ENCODE measurements around the gene TOP1. TPM values are rescaled to one million over a fixed set of nuclear protein-coding genes. Genes with fewer than 3 reads are reported as not detected.
A peak's percentile ranks its signal among the peaks of the same experiment; 100 is the strongest.

TOP1 gene
- polyA plus RNA-seq, 1 experiment: 4.0 TPM

- no peak for DNase-seq (ENCODE audit: low read depth)
- no peaks in the 10 kb centered on the region for H3K27me3 ChIP-seq (ENCODE audit: control insufficient read depth, insufficient read depth, low read length)
- TF ChIP-seq CTCF (IDR thresholded peaks at IDR 0.05; ENCODE audit: insufficient read depth, low read depth, low read length): no peak
- H3K36me3 ChIP-seq (ENCODE audit: control insufficient read depth, insufficient read depth, low read length): no peaks in the 10 kb centered on the region
- CTCF ChIA-PET: interaction anchor here (0.5 to 3.2 kb wide), 10 partner anchors 8 to 429 kb away, joined by 3 to 14 read pairs (median 4); no protein-coding TSS in a partner anchor
- POLR2A ChIA-PET: no interaction called here
- H3K4me3 ChIP-seq (ENCODE audit: low read depth, low read length): no peak overlapping the region
Observed at GRCh38 chr20:40982415-40983145, 46.0 kb upstream of the TOP1 start.

DNA sequence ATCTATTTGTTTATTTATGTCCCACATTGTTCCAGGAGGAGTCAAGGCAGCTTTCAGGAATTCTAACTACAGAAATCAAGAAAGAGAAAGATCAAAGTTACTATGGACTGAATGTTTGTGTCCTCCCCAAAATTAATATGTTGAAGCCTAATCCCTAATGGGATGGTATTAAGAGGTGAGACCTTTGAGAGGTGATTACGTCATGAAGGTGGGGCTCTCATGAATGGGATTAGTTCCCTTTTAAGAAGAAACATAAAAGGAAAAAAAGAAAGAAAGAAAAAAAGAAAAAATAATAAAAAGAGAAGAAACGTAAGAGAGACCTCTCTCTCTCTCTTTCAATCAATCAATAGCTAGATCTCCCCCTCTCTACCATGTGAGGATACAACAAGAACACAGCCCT lies 44.7 kb upstream of the TOP1 start:
- no peak for DNase-seq (ENCODE audit: low read depth)
- CTCF ChIA-PET: interaction anchor here (0.6 to 3.2 kb wide), 7 partner anchors 8 to 111 kb away, joined by 3 to 14 read pairs (median 5); no protein-coding TSS in a partner anchor
- no peak for TF ChIP-seq CTCF (IDR thresholded peaks at IDR 0.05; ENCODE audit: insufficient read depth, low read depth, low read length)
- Histone ChIP-seq H3K4me3 (ENCODE audit: low read depth, low read length) (no peak overlapping the region), H3K36me3 (ENCODE audit: control insufficient read depth, insufficient read depth, low read length) (no peaks in the 10 kb centered on the region), H3K27me3 (ENCODE audit: control insufficient read depth, insufficient read depth, low read length) (no peaks in the 10 kb centered on the region)
- POLR2A ChIA-PET: no interaction called here

- CTCF ChIA-PET: interaction anchor here (0.7 to 3.2 kb wide), 7 partner anchors 11 to 113 kb away, joined by 3 to 14 read pairs (median 5); no protein-coding TSS in a partner anchor
- DNase-seq (ENCODE audit: low read depth): no peak
- Histone ChIP-seq H3K36me3 (ENCODE audit: control insufficient read depth, insufficient read depth, low read length) (no peaks in the 10 kb centered on the region), H3K27me3 (ENCODE audit: control insufficient read depth, insufficient read depth, low read length) (no peaks in the 10 kb centered on the region), H3K4me3 (ENCODE audit: low read depth, low read length) (no peak overlapping the region)
- POLR2A ChIA-PET: no interaction called here
- no peak for TF ChIP-seq CTCF (IDR thresholded peaks at IDR 0.05; ENCODE audit: insufficient read depth, low read depth, low read length)
Observed at GRCh38 chr20:40984496-40984895, 44.1 kb upstream of the TOP1 start.

- Histone ChIP-seq H3K4me3 (ENCODE audit: low read depth, low read length) (no peak overlapping the region), H3K36me3 (ENCODE audit: control insufficient read depth, insufficient read depth, low read length) (no peaks in the 10 kb centered on the region), H3K27me3 (ENCODE audit: control insufficient read depth, insufficient read depth, low read length) (no peaks in the 10 kb centered on the region)
- TF ChIP-seq CTCF (IDR thresholded peaks at IDR 0.05; ENCODE audit: insufficient read depth, low read depth, low read length): no peak
- no peak for DNase-seq (ENCODE audit: low read depth)
- ChIA-PET CTCF (interaction anchor here (0.9 to 2.9 kb wide), 6 partner anchors 9 to 108 kb away, joined by 3 to 15 read pairs (median 4); no protein-coding TSS in a partner anchor), POLR2A (no interaction called here)
Observed at GRCh38 chr20:40986774-40987173, 41.8 kb upstream of the TOP1 start.

DNA sequence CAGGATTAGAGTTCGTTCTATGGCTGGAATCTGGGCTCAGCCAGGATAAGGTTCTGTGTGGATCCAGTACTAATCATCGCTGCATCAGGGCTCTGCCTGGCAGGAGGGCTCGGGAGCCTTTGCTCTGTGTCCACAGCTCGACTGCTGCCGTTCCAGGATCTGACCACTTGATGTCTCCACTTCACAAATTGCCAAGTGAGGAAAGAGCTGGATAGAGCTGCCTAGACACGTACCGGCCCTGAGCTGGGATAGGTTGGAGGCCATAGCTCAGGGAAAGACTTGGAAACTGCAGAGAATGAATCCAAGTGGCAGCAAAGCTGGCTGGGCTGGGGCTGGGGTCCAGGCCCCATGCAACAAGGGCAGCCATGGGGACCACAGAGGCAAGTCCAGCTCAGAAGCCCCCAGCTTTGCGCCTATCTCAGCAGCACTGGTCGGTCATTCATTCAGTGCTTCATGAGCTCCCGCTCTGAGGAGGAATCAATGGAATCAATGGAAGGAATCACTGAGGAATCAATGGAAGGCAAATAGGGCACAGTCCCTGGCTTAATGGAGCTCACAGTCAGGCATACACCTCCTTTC lies 38.0 kb upstream of the TOP1 start:
- TF ChIP-seq CTCF (IDR thresholded peaks at IDR 0.05; ENCODE audit: insufficient read depth, low read depth, low read length): peak; percentile 92
- CTCF ChIA-PET: interaction anchor here (0.6 to 4.9 kb wide), 35 partner anchors 8 to 349 kb away, joined by 3 to 74 read pairs (median 4); partner anchors contain the start of gene LPIN3
- Histone ChIP-seq H3K36me3 (ENCODE audit: control insufficient read depth, insufficient read depth, low read length) (no peaks in the 10 kb centered on the region), H3K27me3 (ENCODE audit: control insufficient read depth, insufficient read depth, low read length) (no peaks in the 10 kb centered on the region), H3K4me3 (ENCODE audit: low read depth, low read length) (no peak overlapping the region)
- POLR2A ChIA-PET: interaction anchor here (0.5 kb wide), 1 partner anchor 350 kb away, joined by 4 read pairs; the partner anchor contains the start of gene LPIN3
- no peak for DNase-seq (ENCODE audit: low read depth)

Data from BJ (cell line).